Smooth muscle cell (in vitro differentiated cells): Measurements from ENCODE around the gene MAST2. TPM values are rescaled to one million over a fixed set of nuclear protein-coding genes. Genes with fewer than 3 reads are reported as not detected.
"Not testable (repeated sequence)": the region's sequence is repeated elsewhere in the genome, so short reads cannot be mapped to it uniquely, and the experiment has no call there.

Source experiments
- DNase-seq: peaks from one replicate; lab custom pipeline; 2025; ENCODE audit not compliant: unreplicated experiment; lab: John Stamatoyannopoulos, UW
- H2AFZ ChIP-seq: fragments of 200-600 bp; sonication (generic); 2 replicates; pipeline ENCODE4 v1.6.0; 2016; ENCODE audit warnings: antibody characterized with exemption, low read depth, mild to moderate bottlenecking
- H3F3A ChIP-seq: fragments of 200-600 bp; sonication (generic); 2 replicates; pipeline ENCODE4 v1.6.0; 2017; ENCODE audit warnings: antibody characterized with exemption, low read depth
- H3K27ac ChIP-seq: fragments of 200-600 bp; sonication (generic); 2 replicates; pipeline ENCODE4 v1.5.1; 2016; ENCODE audit warnings: low read depth, mild to moderate bottlenecking
- H3K27me3 ChIP-seq: fragments of 200-600 bp; sonication (generic); 2 replicates; pipeline ENCODE4 v1.6.1; 2016; ENCODE audit warnings: low read depth, mild to moderate bottlenecking
- H3K36me3 ChIP-seq: fragments of 200-600 bp; sonication (generic); 2 replicates; pipeline ENCODE4 v1.5.1; 2016; ENCODE audit warnings: low read depth
- H3K4me1 ChIP-seq: fragments of 200-600 bp; sonication (generic); 2 replicates; pipeline ENCODE4 v1.5.1; 2016; ENCODE audit warnings: low read depth
- H3K4me2 ChIP-seq: fragments of 200-600 bp; sonication (generic); 2 replicates; pipeline ENCODE4 v1.6.0; 2016; ENCODE audit warnings: mild to moderate bottlenecking
- H3K4me3 ChIP-seq: fragments of 200-600 bp; sonication (generic); 2 replicates; pipeline ENCODE4 v1.5.1; 2016; ENCODE audit warnings: mild to moderate bottlenecking
- H3K79me2 ChIP-seq: fragments of 200-600 bp; sonication (generic); 2 replicates; pipeline ENCODE4 v1.6.0; 2016; ENCODE audit warnings: low read depth, mild to moderate bottlenecking
- H3K9ac ChIP-seq: fragments of 200-600 bp; sonication (generic); 2 replicates; pipeline ENCODE4 v1.6.0; 2016; ENCODE audit warnings: low read depth
- H3K9me3 ChIP-seq: fragments of 200-600 bp; sonication (generic); replicated peaks from 2 replicates; pipeline ENCODE4 v1.5.1; 2016; ENCODE audit warnings: low read depth
- H4K20me1 ChIP-seq: fragments of 200-600 bp; sonication (generic); 2 replicates; pipeline ENCODE4 v1.6.0; 2016; ENCODE audit warnings: low read depth
- WGBS: methylation state at CpG from one replicate; pipeline ENCODE4 v1.1.7; 2016; ENCODE audit warnings: low lambda C conversion rate; 5-methylcytosine and 5-hydroxymethylcytosine counted together
- polyA plus RNA-seq: library from polyadenylated mRNA; unstranded; fragments of >200 nt; fragmentation: Nextera tagmentation; extraction: Ambion mirVana; gene quantifications from 2 replicates; pipeline ENCODE4 v1.2.1, GENCODE V29; 2016
- total RNA-seq: library from RNA; depleted of rRNA; stranded (reverse); fragments of >200 nt; gene quantifications from 2 replicates; pipeline ENCODE4 v1.2.3, GENCODE V29; 2014
- TF ChIP-seq, protein P1 (sequence below): fragments of 200-600 bp; sonication (generic); IDR thresholded peaks from 2 replicates; pipeline ENCODE4 v1.5.1; 2017; ENCODE audit warnings: borderline replicate concordance, mild to moderate bottlenecking, antibody characterized with exemption; ENCODE audit not compliant: insufficient read depth, poor library complexity, severe bottlenecking

MAST2 gene
- total and polyA plus RNA-seq, 2 experiments from 2014 or later = 18.4 to 26.2 TPM

DNA sequence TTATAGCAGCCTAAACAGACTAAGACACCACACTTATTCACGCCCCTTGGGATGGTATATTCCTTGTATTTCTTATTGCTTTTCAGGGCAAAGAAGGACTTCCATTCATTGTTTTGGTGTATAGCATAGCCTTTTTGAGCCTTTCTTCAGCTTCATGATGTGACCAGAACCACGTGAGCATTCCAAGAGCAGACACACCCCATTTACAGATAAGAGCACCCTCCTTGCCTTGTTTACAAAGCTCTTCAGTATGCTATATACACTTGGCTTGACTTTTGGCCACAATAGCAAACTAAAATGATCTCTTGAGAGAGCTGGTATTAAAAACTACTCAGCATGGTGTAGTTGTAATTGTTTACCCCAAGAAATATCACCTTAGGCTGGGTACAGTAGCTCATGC is 250.3 kb downstream of the MAST2 start:
- WGBS = 73% methylated on average over 2 of the region's 2 CpGs
- no peaks in the 10 kb centered on the region for H3F3A ChIP-seq
- H3K79me2 ChIP-seq = no peaks in the 10 kb centered on the region
- no peaks in the 10 kb centered on the region for H3K27me3 ChIP-seq
- no peak for DNase-seq
- no peaks in the 10 kb centered on the region for H3K9me3 ChIP-seq
- H4K20me1 ChIP-seq = no peaks in the 10 kb centered on the region
- H3K9ac ChIP-seq = no peak overlapping the region
- no peak overlapping the region for H2AFZ ChIP-seq
- H3K4me2 ChIP-seq = no peak overlapping the region
- no peaks in the 10 kb centered on the region for H3K4me1 ChIP-seq
- H3K4me3 ChIP-seq = no peak overlapping the region
- TF ChIP-seq, protein P1, sequence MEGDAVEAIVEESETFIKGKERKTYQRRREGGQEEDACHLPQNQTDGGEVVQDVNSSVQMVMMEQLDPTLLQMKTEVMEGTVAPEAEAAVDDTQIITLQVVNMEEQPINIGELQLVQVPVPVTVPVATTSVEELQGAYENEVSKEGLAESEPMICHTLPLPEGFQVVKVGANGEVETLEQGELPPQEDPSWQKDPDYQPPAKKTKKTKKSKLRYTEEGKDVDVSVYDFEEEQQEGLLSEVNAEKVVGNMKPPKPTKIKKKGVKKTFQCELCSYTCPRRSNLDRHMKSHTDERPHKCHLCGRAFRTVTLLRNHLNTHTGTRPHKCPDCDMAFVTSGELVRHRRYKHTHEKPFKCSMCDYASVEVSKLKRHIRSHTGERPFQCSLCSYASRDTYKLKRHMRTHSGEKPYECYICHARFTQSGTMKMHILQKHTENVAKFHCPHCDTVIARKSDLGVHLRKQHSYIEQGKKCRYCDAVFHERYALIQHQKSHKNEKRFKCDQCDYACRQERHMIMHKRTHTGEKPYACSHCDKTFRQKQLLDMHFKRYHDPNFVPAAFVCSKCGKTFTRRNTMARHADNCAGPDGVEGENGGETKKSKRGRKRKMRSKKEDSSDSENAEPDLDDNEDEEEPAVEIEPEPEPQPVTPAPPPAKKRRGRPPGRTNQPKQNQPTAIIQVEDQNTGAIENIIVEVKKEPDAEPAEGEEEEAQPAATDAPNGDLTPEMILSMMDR = no peak
- no peak overlapping the region for H3K27ac ChIP-seq
- H3K36me3 ChIP-seq = no peaks in the 10 kb centered on the region

DNA sequence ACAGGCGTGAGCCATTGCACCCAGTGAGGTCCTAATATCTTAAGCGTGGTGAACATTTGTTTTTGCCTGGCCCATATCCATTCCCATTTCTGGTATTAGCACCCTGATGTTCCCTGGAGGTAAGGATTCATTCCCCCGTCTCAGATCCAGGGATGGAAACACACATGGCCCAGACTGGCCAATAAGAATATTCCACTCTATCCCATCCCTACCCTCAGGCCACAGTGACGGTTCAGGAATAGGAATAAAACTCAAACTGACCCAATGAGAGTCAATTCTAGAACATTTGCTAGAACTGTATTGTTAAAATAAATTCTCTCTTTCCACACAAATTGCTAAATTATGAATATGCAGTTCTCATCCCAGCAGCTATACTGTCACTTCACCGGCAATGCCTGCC is 252.9 kb downstream of the MAST2 start:
- H2AFZ ChIP-seq = no peak overlapping the region
- H3K4me1 ChIP-seq = no peaks in the 10 kb centered on the region
- no peaks in the 10 kb centered on the region for H3K36me3 ChIP-seq
- H3K27me3 ChIP-seq = no peaks in the 10 kb centered on the region
- no peak overlapping the region for H3K4me3 ChIP-seq
- H3K79me2 ChIP-seq = no peaks in the 10 kb centered on the region
- no peaks in the 10 kb centered on the region for H3F3A ChIP-seq
- H4K20me1 ChIP-seq = no peaks in the 10 kb centered on the region
- DNase-seq = no peak
- H3K9me3 ChIP-seq = no peaks in the 10 kb centered on the region
- H3K9ac ChIP-seq = no peak overlapping the region
- no peak overlapping the region for H3K27ac ChIP-seq
- TF ChIP-seq, protein P1 = no peak
- no peak overlapping the region for H3K4me2 ChIP-seq
- WGBS = 98% methylated on average over 5 of the region's 5 CpGs

DNA sequence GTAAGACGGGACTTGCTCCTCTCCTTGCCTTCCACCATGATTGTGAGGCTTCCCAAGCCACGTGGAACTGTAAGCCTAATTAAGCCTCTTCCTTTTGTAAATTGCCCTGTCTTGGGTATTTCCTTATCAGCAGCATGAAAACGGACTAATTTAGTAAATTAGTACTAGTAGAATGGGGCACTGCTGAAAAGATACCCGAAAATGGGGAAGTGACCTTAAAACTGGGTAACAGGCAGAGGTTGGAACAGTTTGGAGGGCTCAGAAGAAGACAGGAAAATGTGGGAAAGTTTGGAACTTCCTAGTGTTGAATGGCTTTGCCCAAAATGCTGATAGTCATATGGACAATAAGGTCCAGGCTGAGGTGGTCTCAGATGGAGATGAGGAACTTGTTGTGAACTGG is 253.8 kb downstream of the MAST2 start:
- not testable (repeated sequence) for H2AFZ ChIP-seq, H3F3A ChIP-seq, DNase-seq, H3K9ac ChIP-seq, H3K4me2 ChIP-seq, H3K36me3 ChIP-seq, H3K4me1 ChIP-seq, H3K27ac ChIP-seq, H4K20me1 ChIP-seq, H3K79me2 ChIP-seq, H3K4me3 ChIP-seq, H3K9me3 ChIP-seq, H3K27me3 ChIP-seq
- 91% methylated on average over 4 of the region's 4 CpGs for WGBS

DNA sequence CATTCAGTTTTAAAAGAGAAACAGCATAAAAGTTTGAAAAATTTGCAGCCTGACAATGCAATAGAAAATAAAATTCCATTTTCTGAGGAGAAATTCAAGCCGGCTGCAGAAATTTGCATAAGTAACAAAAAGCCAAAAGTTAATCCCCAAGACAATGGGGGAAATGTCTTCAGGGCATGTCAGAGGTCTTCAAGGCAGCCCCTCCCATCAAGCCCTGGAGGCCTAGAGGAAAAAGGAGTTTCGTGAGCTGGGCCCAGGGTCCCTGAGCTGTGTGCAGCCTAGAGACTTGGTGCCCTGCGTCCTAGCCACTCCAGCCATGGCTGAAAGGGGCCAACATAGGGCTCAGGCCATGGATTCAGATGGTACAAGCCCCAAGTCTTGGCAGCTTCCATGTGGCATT is 254.4 kb downstream of the MAST2 start:
- Histone ChIP-seq H3F3A (no peaks in the 10 kb centered on the region), H3K27me3 (no peaks in the 10 kb centered on the region), H3K27ac (no peak overlapping the region), H3K36me3 (no peaks in the 10 kb centered on the region), H3K4me3 (no peak overlapping the region), H3K9me3 (no peaks in the 10 kb centered on the region), H4K20me1 (no peaks in the 10 kb centered on the region), H3K4me1 (no peaks in the 10 kb centered on the region), H3K4me2 (no peak overlapping the region), H3K9ac (no peak overlapping the region), H2AFZ (no peak overlapping the region), H3K79me2 (no peaks in the 10 kb centered on the region)
- whole genome bisulfite sequencing = 96% methylated on average over 3 of the region's 3 CpGs
- DNase-seq = no peak
- TF ChIP-seq, protein P1 = no peak
